Nephron progenitor cell (in vitro differentiated cells): ENCODE results near the gene BAHCC1.

Experiments used
- DNase-seq: peaks from one replicate; pipeline ENCODE4 v3.0.0; 2021
- H3K27ac Mint-ChIP-seq: 2 replicates; pipeline ENCODE4 v1.8.0; 2021; ENCODE audit warnings: mild to moderate bottlenecking, moderate library complexity, mixed read lengths
- H3K27me3 Mint-ChIP-seq: 2 replicates; pipeline ENCODE4 v1.8.0; 2021; ENCODE audit warnings: mild to moderate bottlenecking, low read depth, mixed read lengths; ENCODE audit not compliant: poor library complexity
- H3K36me3 Mint-ChIP-seq: 2 replicates; pipeline ENCODE4 v1.8.0; 2021; ENCODE audit warnings: low read depth, mixed read lengths
- H3K4me1 Mint-ChIP-seq: 2 replicates; pipeline ENCODE4 v1.8.0; 2021; ENCODE audit warnings: mixed read lengths
- H3K4me3 Mint-ChIP-seq: 2 replicates; pipeline ENCODE4 v1.8.0; 2021; ENCODE audit warnings: mild to moderate bottlenecking, moderate library complexity, mixed read lengths
- H3K9me3 Mint-ChIP-seq: 2 replicates; pipeline ENCODE4 v1.8.0; 2021; ENCODE audit warnings: mild to moderate bottlenecking, moderate library complexity, mixed read lengths
- CTCF ChIP-seq: fragments of 200-600 bp; sonication (generic); IDR thresholded peaks from 2 replicates; pipeline ENCODE4 v1.5.0; 2021; ENCODE audit warnings: antibody characterized with exemption

BAHCC1 gene

GRCh38 chr17:81511554-81511803 is 116.2 kb downstream of the BAHCC1 start:
- no peak for TF ChIP-seq CTCF
- Mint-ChIP-seq H3K9me3 (peaks cover 19% of the 10 kb centered on the region), H3K27ac (peak overlapping the region; percentile 98), H3K4me3 (peak overlapping the region; percentile 100), H3K27me3 (peaks cover 12% of the 10 kb centered on the region), H3K36me3 (peaks cover 46% of the 10 kb centered on the region), H3K4me1 (peaks cover 46% of the 10 kb centered on the region)
- no peak for DNase-seq

DNA sequence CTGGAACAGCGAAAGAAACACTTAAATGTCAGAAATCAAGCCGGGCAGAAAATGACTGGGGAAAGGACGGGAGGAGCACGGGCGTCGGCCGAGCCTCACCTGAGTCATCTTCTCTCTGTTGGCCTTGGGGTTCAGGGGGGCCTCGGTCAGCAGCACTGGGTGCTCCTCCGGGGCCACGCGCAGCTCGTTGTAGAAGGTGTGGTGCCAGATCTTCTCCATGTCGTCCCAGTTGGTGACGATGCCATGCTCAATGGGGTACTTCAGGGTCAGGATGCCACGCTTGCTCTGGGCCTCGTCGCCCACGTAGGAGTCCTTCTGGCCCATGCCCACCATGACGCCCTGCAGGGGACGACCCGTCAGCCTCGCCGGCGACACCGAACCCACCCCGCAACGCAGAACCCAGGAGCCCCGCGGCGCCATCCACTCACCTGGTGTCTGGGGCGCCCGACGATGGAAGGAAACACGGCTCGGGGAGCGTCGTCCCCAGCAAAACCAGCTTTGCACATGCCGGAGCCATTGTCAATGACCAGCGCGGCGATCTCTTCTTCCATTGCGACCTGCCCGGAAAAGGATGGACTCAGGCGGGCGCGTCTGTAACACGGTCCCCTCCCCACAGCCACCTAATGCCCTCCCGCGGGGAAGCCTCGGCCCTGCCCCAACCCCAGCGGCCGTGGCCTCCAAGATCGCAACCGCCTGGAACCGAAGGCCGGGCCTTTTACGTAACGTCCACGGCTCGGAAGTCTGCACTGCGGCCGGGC is 116.7 kb downstream of the BAHCC1 start:
- no peak for TF ChIP-seq CTCF
- H3K27me3 Mint-ChIP-seq: peaks cover 10% of the 10 kb centered on the region
- no peak for DNase-seq
- H3K27ac Mint-ChIP-seq: peak overlapping the region; percentile 98
- H3K4me3 Mint-ChIP-seq: peak overlapping the region; percentile 100
- H3K4me1 Mint-ChIP-seq: peaks cover 51% of the 10 kb centered on the region
- peaks cover 46% of the 10 kb centered on the region for H3K36me3 Mint-ChIP-seq
- H3K9me3 Mint-ChIP-seq: peaks cover 19% of the 10 kb centered on the region

DNA sequence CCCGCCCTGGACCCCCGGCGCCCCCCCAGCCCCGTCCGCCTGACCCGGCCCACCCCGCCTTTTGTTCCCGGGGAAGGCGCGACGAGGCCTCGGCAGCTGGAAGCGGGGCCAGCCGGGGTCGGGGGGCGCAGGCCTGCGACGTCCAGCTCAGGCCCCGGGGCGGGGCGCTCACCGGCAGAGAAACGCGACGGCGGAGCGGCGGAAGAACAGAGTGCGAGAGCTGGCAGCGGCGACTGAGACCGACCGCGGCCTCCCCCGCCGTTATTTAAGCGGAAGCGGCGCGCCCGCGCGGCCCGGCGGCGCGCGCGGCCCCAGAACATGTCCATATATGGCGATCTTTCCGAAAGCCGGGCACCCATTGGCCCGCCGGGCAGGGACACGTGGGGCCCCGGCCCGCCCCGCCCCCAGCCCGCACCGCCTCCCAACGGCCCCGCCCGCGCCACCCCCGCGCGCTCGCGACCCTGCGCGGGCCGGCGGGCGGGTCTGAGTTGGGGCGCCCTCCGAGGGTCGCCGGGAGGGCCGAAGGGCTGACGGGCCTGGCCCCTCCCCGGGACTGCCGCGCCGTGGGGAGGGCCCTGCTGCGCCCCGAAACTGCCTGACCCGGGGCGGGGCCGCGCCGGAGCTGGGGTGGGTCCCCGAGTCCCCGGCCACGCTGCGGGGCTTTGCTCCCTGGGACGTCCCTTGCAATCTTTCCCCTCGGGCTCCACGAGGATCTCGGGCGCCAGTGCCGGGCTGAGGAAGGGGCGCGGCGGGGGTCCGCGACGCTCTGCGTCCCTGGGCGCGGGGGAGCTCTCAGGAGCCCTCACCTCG is 117.5 kb downstream of the BAHCC1 start, which contains the start of gene ACTG1:
Gene ACTG1 (minus strand): TSS at position 238 of the 810 bp plus-strand sequence. CDS start 445 bp downstream, outside the sequence.
- Mint-ChIP-seq H3K9me3 (peaks cover 16% of the 10 kb centered on the region), H3K4me3 (peak within 1 kb of the TSS; percentile 100), H3K36me3 (peaks cover 42% of the 10 kb centered on the region), H3K27ac (peak within 1 kb of the TSS; percentile 98), H3K27me3 (peaks cover 9% of the 10 kb centered on the region), H3K4me1 (peaks cover 54% of the 10 kb centered on the region)
- peak; percentile 88 for DNase-seq
- TF ChIP-seq CTCF: no peak

GRCh38 chr17:81513372-81513752 is 118.1 kb downstream of the BAHCC1 start:
- peaks cover 12% of the 10 kb centered on the region for H3K9me3 Mint-ChIP-seq
- peak overlapping the region; percentile 83 for H3K27ac Mint-ChIP-seq
- peaks cover 8% of the 10 kb centered on the region for H3K27me3 Mint-ChIP-seq
- H3K4me3 Mint-ChIP-seq: peak overlapping the region; percentile 80
- peaks cover 36% of the 10 kb centered on the region for H3K36me3 Mint-ChIP-seq
- TF ChIP-seq CTCF: no peak
- DNase-seq: peak; percentile 65
- H3K4me1 Mint-ChIP-seq: peaks cover 60% of the 10 kb centered on the region

DNA sequence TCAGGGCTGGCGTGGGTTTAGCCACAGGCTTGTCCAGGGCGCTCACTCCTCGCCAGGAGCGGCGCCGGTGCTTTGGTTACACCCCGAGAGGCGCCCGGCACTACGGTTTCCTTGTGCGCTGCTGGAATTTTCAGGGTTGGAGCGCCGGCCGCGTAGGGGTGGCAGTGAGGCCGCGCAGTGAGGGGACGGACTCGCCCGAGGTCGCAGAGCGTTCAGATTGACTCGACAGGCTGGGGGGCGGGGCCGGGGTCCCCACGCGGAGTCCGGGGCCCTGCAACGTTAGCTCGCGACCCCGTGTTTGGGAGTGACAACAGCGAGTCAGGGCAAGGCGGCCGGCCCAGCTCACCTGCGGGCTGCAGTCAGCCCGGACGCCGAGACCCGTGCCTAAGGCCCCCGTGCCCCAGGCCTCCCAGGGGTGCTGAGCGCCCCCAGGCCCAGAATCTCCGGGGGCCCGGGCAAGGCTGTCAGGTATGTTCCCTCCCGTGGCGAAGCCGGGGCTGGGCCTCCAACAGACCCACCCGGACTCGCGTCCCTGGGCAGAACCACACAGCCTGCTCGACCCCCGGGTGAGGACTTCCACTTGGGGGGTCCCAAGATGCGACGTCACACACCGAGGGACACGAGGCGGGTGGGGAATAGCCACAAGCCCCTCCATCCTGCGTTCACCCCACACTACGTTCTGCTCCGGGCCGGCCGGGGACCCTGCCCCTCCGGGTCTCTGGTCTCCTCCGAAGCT is 118.7 kb downstream of the BAHCC1 start:
- H3K36me3 Mint-ChIP-seq: peaks cover 31% of the 10 kb centered on the region
- H3K27me3 Mint-ChIP-seq: peaks cover 12% of the 10 kb centered on the region
- peaks cover 10% of the 10 kb centered on the region for H3K9me3 Mint-ChIP-seq
- H3K4me3 Mint-ChIP-seq: peak overlapping the region; percentile 80
- H3K4me1 Mint-ChIP-seq: peaks cover 60% of the 10 kb centered on the region
- no peak for TF ChIP-seq CTCF
- H3K27ac Mint-ChIP-seq: no peak overlapping the region
- DNase-seq: peak; percentile 78
